HG02885 (cell line): Measurements from ENCODE around the gene INO80C.

Experiments used
- ATAC-seq: cut with Tn5 transposase; IDR thresholded peaks from one replicate; pipeline ENCODE4 v1.9.1; 2021; ENCODE audit warnings: mild to moderate bottlenecking; ENCODE audit not compliant: unreplicated experiment, poor library complexity

Gene INO80C

DNA sequence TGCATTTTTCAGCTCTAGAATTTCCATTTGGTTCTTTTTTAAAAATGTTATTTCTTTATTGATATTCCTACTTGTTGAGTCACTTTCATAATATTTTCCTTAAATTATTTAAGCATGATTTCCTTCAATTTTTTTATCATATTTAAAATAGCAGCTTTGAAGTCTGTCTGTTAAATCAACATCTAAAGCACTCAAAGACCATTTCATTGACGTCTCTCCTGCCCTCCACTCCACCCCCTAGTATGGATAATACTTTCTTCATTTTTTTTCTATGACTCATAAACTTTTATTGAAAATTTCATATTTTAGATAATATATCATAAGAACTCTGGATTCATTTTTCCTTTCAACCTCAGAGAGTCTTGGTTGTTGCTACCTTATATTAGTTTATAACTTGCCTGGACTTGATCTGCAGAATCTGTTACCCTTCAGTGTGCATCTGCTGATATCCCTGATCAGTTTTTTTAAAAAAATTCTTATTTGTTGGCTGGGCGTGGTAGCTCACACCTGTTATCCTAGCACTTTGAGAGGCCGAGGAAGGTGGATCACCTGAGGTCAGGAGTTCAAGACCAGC is 61.6 kb downstream of the INO80C start:
- ATAC-seq: no peak

- no peak for ATAC-seq
Observed at GRCh38 chr18:35435401-35435800, 62.4 kb downstream of the INO80C start.

DNA sequence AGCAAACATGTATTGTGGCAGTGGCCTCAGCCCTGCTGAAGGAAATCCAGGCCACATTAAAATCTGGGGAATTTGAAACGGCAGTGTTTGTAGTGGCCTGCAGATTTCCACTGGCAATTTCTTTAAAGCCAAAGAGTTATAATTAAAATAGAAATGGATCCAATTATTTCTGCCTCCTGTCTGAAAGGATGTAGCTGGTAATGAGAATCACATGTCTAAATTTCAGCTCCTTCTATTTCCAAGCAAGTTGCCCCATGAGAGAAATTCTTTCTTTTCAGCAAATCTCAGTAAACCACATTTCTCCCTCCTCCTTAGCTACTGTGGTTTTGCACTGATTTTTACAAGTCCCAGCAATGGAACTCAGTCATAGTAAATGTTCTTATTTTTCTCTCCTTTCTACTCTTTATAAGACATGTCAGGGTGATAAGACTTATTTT is 65.2 kb downstream of the INO80C start:
- ATAC-seq: no peak

- ATAC-seq: no peak
Observed at GRCh38 chr18:35431374-35431741, 66.4 kb downstream of the INO80C start.

DNA sequence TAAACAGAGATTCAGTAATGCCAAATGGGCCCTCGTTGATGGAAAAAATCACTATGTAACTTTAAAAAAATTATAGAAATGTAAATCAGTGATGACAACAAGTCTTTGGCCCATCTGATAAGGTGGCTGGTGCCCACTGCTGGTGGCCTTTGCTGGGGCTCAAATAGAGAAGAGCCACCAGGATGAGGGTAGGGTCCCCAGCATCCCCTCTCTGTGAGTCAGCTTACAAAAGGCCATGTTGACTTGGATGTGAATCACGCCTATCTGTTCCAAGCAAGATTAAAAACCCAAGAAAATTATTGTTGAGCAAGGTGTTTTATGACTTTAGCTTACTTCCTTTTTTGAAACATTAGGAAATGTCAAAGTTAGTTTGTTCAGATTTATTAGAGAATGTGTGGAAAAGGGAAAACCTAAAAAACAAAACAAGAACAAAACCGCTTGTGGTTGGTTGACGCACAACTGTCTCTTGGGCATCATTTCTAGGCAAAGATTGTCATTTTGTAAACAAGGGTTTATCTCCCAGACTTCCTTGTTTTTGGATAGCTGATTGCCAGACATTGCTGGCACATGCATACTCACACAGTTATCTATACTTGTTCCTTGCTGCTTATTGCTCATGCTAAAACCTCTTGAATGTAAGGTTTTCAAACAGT is 66.9 kb downstream of the INO80C start:
- ATAC-seq: no peak

DNA sequence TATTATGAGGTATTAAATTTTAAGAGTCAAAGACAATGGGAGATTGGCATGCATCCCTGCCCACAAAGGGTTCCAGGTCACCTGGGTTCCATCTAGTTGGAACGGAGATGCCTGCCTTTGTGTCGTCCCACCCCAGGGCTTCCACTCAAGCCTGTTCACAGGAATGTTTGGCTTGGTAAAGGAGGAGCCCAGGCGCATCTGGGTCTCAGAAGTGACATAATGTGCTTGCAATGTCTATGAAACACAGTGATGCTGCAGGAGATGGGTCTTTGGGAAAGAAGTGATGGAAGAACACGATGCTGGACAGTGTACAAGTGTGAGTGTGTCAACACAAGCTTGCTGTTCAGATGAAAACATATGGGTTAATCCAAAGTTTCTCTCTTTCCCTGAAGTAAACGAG is 71.0 kb downstream of the INO80C start:
- no peak for ATAC-seq

DNA sequence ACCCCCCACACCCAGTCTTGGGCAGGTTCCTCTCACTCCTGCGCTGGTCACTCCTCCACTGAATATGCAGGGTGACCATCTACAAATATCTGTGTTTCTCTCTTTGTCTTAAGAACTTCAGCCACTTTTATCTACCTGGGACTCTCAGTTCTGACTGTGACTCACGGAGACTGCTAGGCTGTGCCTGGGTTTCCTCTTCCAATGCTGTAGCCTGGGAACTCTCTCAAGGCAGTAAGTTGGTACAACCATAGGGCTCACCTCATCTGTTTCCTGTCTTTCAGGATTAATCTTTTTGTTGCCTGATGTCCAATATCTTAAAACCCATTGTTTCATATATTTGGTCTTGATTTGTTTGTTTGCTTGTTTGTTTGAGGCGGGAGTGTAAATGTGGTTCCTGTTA is 73.4 kb downstream of the INO80C start:
- no peak for ATAC-seq

GRCh38 chr18:35422237-35422636 is 75.5 kb downstream of the INO80C start:
- ATAC-seq: no peak

DNA sequence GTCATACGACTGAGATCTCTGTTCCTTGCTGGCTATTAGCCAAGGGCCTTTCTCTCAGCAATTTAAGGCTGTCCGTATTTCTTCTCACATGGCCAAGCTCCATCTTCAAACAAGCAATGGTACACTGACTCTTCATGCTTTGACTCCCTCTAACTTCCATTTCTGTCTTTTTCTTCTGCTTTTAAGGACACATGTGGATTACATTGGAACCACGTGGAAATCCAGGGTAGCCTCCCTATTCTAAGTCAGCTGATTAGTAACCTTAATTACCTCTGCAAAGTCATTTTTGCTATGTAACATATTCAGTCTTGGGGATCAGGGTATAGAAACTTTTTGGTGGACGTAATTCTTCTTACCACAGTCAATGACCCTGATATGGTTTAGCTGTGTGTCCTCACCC is 79.2 kb downstream of the INO80C start:
- no peak for ATAC-seq
